Astrocyte (in vitro differentiated cells and primary cell): ENCODE measurements around the gene SMIM36. TPM values are rescaled to one million over a fixed set of nuclear protein-coding genes. Genes with fewer than 3 reads are reported as not detected.

Experiments used
- DNase-seq: peaks from one replicate; pipeline ENCODE4 v3.0.0-alpha.2; 2010; ENCODE audit warnings: low read depth
- FAIRE-seq: peaks from 2 replicates; lab custom pipeline; 2011; peaks lifted over from hg19 to GRCh38; lab: Jason Lieb, UNC
- H2AFZ ChIP-seq: 2 replicates; pipeline ENCODE4 v1.6.0; 2012; ENCODE audit warnings: low read depth, low read length, inconsistent platforms
- H3K27ac ChIP-seq: 2 replicates; pipeline ENCODE4 v1.5.1; 2011; ENCODE audit warnings: low read depth, low read length, inconsistent platforms
- H3K27me3 ChIP-seq: 2 replicates; pipeline ENCODE4 v1.6.0; 2011; ENCODE audit warnings: low read length, inconsistent platforms; ENCODE audit not compliant: insufficient read depth
- H3K36me3 ChIP-seq: 2 replicates; pipeline ENCODE4 v1.5.1; 2011; ENCODE audit warnings: low read length, inconsistent platforms; ENCODE audit not compliant: insufficient read depth
- H3K4me1 ChIP-seq: 2 replicates; pipeline ENCODE4 v1.5.1; 2011; ENCODE audit warnings: low read length, inconsistent platforms; ENCODE audit not compliant: insufficient read depth
- H3K4me2 ChIP-seq: 2 replicates; pipeline ENCODE4 v1.6.0; 2012; ENCODE audit warnings: low read length, inconsistent platforms
- H3K4me3 ChIP-seq: 2 replicates; pipeline ENCODE4 v1.5.1; 2011; ENCODE audit warnings: low read depth, mild to moderate bottlenecking, low read length, inconsistent platforms; ENCODE audit not compliant: insufficient read depth
- H3K79me2 ChIP-seq: 2 replicates; pipeline ENCODE4 v1.6.0; 2012; ENCODE audit warnings: mild to moderate bottlenecking, low read length, inconsistent platforms; ENCODE audit not compliant: insufficient read depth
- H3K9ac ChIP-seq: 2 replicates; pipeline ENCODE4 v1.6.0; 2012; ENCODE audit warnings: mild to moderate bottlenecking, low read length, inconsistent platforms
- H3K9me3 ChIP-seq: 2 replicates; pipeline ENCODE4 v1.5.1; 2012; ENCODE audit warnings: low read depth, mild to moderate bottlenecking, low read length, inconsistent platforms; ENCODE audit not compliant: insufficient read depth
- H4K20me1 ChIP-seq: 2 replicates; pipeline ENCODE4 v1.6.0; 2012; ENCODE audit warnings: low read length, inconsistent platforms; ENCODE audit not compliant: insufficient read depth
- H3K27ac Mint-ChIP-seq: one replicate; pipeline ENCODE4 v1.8.0; 2021; ENCODE audit warnings: mild to moderate bottlenecking, mixed read lengths; ENCODE audit not compliant: unreplicated experiment
- H3K27me3 Mint-ChIP-seq: one replicate; pipeline ENCODE4 v1.8.0; 2021; ENCODE audit warnings: low read depth, mixed read lengths; ENCODE audit not compliant: unreplicated experiment
- H3K36me3 Mint-ChIP-seq: one replicate; pipeline ENCODE4 v1.8.0; 2021; ENCODE audit warnings: low read depth, mixed read lengths; ENCODE audit not compliant: unreplicated experiment
- H3K4me1 Mint-ChIP-seq: one replicate; pipeline ENCODE4 v1.8.0; 2021; ENCODE audit warnings: low read depth, mixed read lengths; ENCODE audit not compliant: unreplicated experiment
- H3K4me3 Mint-ChIP-seq: one replicate; pipeline ENCODE4 v1.8.0; 2021; ENCODE audit warnings: mild to moderate bottlenecking, moderate library complexity, mixed read lengths; ENCODE audit not compliant: unreplicated experiment
- H3K9me3 Mint-ChIP-seq: one replicate; pipeline ENCODE4 v1.8.0; 2021; ENCODE audit warnings: mild to moderate bottlenecking, mixed read lengths; ENCODE audit not compliant: unreplicated experiment
- CTCF ChIP-seq: IDR thresholded peaks from 2 replicates; pipeline ENCODE4 v1.5.1; 2011; ENCODE audit warnings: low read depth, mild to moderate bottlenecking, inconsistent platforms, low read length, moderate library complexity; ENCODE audit not compliant: insufficient read depth
- EZH2 ChIP-seq: IDR thresholded peaks from 2 replicates; pipeline ENCODE4 v1.6.1; 2012; ENCODE audit warnings: mild to moderate bottlenecking, low read length, inconsistent platforms; ENCODE audit not compliant: insufficient read depth
- total RNA-seq: library from RNA; stranded (reverse); gene quantifications from 2 replicates; pipeline ENCODE4 v1.2.1, GENCODE V29; 2021

SMIM36 gene
- total RNA-seq, 1 donor from 2014 or later: not detected

- no peak overlapping the region for H3K4me2 ChIP-seq
- H3K27ac Mint-ChIP-seq: no peak overlapping the region
- H3K27ac ChIP-seq: no peak overlapping the region
- no peak overlapping the region for H3K4me3 ChIP-seq
- FAIRE-seq (no peak), DNase-seq (no peak)
- peaks cover 5% of the 10 kb centered on the region for H3K4me1 Mint-ChIP-seq
- H3K36me3 Mint-ChIP-seq: no peaks in the 10 kb centered on the region
- no peaks in the 10 kb centered on the region for H3K27me3 ChIP-seq
- TF ChIP-seq EZH2 (no peak), CTCF (no peak)
- H3K36me3 ChIP-seq: no peaks in the 10 kb centered on the region
- H3K9ac ChIP-seq: no peak overlapping the region
- H3K79me2 ChIP-seq: no peaks in the 10 kb centered on the region
- no peaks in the 10 kb centered on the region for H4K20me1 ChIP-seq
- no peaks in the 10 kb centered on the region for H3K9me3 ChIP-seq
- H3K27me3 Mint-ChIP-seq: peaks cover 5% of the 10 kb centered on the region
- H3K9me3 Mint-ChIP-seq: peaks cover 2% of the 10 kb centered on the region
- H3K4me3 Mint-ChIP-seq: no peak overlapping the region
- H3K4me1 ChIP-seq: no peaks in the 10 kb centered on the region
- no peak overlapping the region for H2AFZ ChIP-seq
Measured at GRCh38 chr17:55487695-55488432, 23.4 kb downstream of the SMIM36 start.

DNA sequence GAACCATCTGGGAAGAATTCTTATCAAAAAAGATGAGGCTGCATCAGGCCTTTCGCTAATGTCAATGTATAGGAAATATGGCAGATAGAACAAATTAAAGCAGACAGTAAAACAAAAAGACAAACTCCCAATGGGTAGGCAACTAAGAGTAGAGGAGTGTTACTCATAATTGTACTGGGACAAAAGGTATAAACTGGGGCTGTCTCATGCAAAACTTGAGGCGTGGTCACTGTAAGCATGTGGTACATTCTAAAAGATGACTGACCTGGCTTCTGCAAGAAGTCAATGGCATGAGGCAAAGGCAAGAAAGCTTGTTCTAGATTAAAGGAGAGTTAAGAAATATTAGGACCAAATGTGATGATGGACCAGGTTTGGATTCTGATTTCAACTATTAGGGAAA lies 26.7 kb downstream of the SMIM36 start:
- no peak overlapping the region for H2AFZ ChIP-seq
- H3K4me2 ChIP-seq: no peak overlapping the region
- H4K20me1 ChIP-seq: no peaks in the 10 kb centered on the region
- FAIRE-seq: no peak
- H3K9ac ChIP-seq: no peak overlapping the region
- Mint-ChIP-seq H3K4me3 (no peak overlapping the region), H3K4me1 (peaks cover 9% of the 10 kb centered on the region), H3K36me3 (no peaks in the 10 kb centered on the region), H3K27ac (no peak overlapping the region), H3K27me3 (peaks cover 3% of the 10 kb centered on the region), H3K9me3 (peaks cover 2% of the 10 kb centered on the region)
- TF ChIP-seq CTCF (no peak), EZH2 (no peak)
- H3K4me3 ChIP-seq: no peak overlapping the region
- DNase-seq: no peak
- no peaks in the 10 kb centered on the region for H3K36me3 ChIP-seq
- no peak overlapping the region for H3K27ac ChIP-seq
- no peaks in the 10 kb centered on the region for H3K9me3 ChIP-seq
- peaks cover 2% of the 10 kb centered on the region for H3K27me3 ChIP-seq
- H3K79me2 ChIP-seq: no peaks in the 10 kb centered on the region
- H3K4me1 ChIP-seq: no peaks in the 10 kb centered on the region
